Activated CD8-positive, alpha-beta memory T cell treated with anti-CD3 and anti-CD28 coated beads, Interleukin-2, amount 50 U/mL, for 24 hours (primary cell): Measurements from ENCODE around the gene CASP3.
"Not testable (repeated sequence)": the region's sequence is repeated elsewhere in the genome, so short reads cannot be mapped to it uniquely, and the experiment has no call there.

ENCODE experiments used
- DNase-seq: peaks from one replicate; pipeline ENCODE4 v3.0.0-alpha.2; 2020; ENCODE audit errors: extremely low read depth

Gene CASP3

DNA sequence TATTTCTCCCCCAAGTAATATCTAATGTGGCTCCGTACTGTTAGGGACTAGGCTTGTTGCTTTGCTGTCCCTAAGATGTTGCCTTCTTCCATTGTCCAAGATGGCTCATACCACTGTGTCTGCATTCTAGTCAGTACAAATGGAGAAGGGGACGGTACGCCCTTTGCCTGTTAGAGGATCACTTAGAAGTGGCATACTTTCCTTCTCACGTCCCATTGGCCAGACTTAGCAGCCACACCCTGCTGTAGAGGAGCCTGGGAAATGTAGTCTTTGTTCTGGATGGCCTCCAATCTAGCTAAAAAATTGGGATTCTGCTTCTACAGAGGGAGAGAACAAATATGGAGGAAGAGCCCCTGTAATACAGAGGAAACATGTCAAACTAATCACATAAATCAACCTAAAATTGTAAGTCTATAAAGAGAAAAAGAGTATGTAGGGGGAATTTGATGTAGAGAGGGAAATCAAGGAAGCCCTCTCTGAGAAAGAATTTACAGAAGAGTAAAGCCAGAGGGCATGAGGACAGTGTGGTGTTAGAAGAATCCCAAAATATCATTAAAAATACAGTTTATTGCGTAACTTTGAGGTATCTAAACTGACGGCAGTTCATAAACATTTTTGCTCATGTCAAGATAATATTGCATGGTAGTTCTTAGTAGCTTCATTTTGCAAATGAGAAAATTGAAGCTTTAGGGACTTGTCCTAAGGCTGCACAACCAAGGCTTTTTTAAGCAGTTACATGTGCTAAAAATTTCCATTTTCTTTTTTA lies 15.4 kb upstream of the CASP3 start:
- no peak for DNase-seq

DNA sequence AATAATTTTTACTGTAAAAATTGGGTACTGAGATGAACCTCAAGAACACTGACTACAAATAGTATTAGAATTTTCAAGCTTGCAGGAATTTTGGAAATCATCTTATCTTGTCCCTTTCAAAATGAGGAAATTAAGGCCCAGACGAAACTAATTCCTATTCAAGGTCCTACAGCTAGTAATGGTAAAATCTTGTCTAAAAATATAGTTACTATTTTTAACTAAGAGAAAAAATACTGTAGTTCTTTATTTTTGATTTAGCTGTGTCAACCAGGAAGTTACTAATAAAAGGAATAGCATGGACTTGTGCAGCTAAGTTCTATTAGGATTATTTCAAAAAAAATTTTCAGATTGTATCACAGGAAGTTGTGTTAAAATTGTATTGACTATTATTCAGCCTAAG lies 13.0 kb upstream of the CASP3 start:
- no peak for DNase-seq

DNA sequence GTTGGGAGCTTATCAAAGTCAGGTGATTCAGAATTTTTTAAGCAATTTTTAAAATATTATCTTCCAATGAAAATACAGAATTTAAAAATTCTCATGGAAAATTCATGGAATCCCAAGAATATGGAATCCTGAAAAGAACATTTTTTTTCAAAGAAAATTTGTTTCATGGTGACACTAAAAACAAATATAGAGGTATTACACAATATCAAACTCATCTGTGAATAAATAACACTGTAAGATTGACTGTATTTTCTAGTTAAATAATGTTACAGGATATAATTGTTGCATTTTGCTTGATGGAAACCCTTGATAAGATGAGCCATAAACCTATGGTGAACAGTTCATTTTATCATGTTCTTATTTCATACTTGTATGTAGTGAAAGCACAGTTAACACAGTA lies 11.7 kb upstream of the CASP3 start:
- no peak for DNase-seq

DNA sequence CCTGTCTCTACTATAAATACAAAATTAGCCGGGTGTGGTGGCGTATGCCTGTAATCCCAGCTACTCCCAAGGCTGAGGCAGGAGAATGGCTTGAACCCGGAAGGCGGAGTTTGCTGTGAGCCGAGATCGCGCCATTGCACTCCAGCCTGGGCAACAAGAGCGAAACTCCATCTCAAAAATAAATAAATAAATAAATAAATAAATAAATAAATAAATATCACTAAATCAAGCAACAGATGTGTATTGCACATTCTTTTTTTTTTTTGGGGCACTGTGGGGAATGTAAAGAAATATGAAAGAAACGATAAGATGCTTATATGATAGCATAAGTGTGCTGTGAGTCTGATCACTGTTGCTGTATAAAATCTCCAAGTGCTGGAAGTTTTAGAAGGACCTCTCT lies 8.6 kb upstream of the CASP3 start:
- DNase-seq, result not testable (repeated sequence)

DNA sequence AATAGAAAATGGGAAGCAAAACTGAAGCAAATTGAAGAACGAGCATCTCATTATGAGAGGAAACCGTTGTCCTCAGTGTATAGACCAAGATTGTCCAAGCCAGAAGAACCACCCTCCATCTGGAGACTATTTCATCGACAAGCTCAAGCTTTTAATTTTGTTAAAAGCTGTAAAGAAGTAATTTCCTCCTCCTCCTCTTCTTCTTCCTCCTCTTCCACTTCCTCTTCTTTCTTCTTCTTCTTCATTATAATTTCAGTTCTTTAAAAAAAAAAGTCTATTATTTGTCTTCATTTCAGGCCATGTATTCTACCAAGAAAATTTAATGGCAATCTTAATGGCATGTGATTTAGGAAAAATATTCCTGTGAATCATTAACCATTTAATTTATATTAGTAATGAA lies 7.9 kb upstream of the CASP3 start:
- no peak for DNase-seq

DNA sequence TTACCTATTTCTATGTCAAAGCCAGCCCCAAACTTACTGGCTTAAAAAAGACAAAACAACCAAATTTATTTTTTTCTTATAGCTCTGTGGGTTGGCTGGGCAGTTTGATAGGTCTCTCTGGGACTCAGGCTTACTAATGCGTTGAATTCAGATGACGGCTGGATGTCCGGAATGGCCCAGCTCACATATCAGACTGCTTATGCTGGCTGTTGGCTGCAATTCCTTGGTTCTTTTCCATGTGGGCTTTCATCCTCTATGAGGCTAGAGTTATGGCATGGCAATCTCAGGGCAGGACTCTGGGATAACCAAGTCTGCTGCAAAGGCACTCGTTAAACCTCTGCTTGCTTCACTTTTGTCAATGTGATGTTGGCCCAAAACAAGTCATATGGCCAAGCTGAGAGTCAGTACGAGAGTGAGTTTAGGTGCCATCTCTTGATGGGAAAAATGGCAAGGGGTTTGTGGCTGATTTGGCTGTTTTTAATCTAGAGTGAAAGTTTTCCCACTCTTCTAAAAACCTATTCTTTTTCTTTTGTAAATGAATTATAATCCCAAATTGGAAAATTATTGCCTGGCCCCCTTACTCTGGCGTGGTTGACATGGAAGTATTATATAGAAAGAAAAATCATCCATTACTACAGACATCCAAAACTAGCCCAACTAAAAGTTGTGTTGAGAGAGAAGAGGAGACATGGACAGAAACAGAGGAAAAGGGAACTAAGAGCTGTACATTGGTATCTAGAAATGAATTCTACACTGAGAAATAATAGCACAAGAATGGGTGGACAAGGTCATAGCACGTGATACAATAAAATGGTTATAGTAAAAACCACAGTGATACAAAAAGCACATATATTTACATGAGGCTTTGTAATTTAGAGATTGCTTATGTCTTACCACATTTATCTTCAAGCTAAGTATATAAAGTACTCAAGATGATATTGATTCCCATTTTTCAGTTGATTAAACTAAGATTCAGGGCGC lies 6.9 kb upstream of the CASP3 start:
- no peak for DNase-seq

DNA sequence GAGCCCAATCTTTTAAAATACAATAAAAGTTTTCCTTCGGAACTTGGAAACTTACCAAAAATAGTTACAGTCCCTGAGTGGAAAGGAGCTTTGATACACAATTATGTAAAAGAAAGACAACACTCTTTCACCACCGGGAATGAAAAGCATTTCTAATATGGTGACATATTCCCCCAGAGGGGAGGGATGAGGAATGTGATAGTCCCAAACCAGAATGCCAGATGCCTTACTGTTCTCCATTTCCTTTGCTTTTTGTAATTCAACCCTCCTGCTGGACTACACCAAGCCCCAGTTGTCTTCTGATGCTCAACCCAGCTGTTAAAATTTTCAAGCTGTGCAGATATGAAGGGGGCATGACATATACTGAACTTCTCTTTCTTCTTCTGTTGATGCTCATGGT lies 4.4 kb upstream of the CASP3 start:
- no peak for DNase-seq

DNA sequence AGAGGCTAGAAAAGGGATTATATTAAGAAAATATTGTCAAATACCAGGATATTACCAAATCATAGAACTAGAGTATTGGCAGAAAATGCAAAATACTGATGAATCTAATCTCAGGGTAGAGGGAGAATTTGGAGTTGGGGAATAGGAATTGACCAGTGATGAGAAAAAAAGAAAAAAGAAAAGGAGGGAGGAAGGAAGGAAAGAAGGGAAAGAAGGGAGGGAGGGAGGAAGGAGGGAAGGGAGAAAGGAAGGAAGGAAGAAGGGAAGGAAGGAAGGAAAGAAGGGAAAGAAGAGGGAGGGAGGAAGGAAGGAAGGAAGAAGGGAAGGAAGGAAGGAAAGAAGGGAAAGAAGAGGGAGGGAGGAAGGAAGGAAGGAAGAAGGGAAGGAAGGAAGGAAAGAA lies 3.4 kb upstream of the CASP3 start:
- not testable (repeated sequence) for DNase-seq

DNA sequence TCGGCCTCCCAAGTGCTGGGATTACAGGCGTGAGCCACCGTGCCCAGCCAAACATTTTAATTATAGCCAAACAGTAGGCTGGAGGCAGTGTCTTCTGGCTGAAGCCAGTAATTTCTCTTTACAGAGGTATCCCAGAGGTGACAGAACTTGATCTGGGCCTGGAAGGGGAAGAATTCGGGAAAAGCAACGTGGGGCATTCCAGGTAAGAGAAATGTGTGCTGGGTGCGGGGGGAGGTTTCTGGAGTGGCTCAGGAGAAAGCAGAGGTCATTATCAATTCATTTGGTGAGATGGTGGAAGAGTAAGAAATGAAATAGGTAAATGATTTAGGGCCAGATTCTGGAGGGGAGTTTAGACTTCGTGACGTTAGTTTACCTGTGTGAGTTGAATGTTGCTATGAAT lies 2.7 kb upstream of the CASP3 start:
- DNase-seq, result no peak

DNA sequence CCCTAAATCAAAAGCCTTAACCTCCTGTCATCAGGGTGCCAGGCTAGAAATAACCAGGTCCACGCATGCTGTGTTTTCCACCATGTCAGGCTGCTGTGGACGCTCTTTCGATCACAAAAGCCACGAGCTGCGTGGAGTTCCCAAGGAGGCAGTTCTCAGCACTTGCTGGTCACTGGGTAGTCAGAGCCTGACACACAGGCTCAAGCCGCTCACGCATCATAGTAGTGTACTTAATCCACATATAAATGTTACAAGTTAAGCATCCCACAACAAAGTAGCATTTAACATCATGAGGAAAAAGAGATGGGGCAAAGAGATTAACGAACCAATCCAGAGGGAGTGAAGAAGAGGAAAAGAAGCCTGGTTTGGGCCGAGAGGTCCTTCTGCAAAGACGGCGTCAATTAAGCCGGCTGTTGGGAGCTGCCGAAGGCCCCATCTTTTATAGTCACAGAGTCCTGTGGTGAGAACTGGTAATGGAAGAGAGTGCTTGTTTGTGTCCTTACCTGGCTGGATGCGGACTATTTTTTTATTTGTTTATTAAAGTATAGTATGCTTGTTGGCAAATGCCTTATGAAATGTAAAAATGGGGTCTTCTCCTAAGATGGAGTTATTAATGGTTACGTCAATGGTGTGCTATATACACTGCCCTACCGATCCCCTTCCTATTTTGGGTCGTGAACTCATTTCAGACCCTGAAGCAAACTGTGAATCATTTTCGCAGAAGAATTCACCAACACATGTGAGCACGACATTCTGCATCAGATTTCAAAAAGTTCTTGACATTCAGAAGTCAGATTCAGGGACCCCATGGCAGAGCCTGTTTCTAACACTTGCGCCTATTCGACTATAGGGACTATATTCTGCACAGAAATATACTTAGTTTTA lies 966 bp upstream of the CASP3 start:
- no peak for DNase-seq

DNA sequence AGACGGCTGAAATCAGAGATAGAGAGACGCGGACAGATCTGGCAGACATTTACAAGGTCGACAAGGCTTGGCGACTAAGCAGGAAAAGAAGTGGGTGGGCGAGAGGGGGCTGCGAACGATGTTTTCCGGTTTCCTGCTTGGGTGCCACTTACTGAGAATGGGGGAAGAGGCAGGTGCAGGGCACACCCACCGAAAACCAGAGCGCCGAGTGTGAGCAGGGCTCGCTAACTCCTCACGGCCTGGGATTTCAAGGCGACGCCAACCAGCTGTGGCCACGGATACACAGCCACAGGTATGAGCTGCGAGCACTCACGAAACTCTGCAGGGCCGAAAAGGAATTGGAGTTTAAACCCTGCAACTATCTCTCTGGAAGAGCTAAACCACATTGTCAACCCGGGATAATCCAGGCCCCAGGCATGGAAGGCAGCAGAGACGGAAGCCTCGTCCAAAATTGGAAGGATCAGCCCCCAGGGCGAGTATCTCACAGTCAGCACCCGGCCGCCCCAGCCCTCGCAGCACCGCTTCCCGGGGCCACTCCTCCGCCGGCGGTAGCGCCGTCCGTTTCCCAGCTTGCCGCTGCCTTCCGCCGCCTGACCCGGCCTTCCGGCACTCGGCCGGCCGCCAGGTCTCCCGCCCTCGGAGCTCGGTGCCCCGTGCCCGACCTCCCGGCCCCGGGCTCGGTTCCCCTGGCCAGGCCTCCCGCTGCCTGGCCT lies 778 bp downstream of the CASP3 start:
- DNase-seq, result no peak

DNA sequence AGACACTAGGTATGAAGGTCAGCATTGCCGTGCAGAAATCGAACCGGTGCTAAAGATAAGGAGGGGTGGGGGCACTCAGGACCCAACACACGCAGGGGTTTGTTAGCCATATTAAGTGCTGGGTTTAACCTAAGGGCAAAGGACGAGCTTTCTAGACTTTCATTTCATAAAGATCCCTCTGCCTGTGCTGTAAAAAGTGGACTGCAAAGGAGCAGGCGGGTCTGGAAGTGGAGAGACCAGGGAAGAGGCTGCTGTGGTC lies 1.3 kb downstream of the CASP3 start:
- no peak for DNase-seq

DNA sequence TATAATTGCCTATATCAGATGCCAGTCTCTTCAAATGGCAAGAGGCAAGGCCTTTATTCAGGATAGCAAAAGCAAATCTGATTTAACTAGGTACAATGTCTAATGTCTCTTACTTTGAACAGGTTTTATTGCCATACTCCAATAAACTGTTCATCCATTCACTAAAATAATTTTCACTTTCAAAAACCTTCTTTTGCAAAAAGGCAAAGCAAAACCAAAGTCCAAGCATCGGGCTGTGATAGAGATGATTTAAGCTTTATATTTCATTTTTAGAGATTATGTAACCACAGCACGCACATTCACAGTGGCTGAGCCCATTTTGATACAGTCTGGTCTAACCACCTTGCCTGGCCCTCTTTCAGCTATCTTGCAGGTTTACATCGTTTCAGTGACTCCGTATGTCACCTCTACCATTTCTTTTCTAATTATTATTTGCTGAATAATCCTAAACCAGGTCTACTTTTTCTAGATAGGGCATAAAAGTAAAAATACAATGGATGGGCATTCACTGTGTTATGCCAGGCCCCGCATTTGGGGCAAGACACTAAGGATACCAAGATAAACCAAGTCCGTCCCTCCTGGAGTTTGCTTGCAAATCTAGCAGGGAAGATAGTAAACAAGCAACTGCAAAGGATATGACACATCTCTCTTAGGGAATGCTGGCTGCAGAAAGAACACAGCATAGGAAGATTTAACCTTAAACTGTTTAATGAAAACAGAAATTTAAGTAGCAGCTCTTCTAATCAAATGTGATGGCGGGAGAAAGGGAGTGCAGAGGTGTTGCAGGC lies 1.8 kb downstream of the CASP3 start:
- no peak for DNase-seq

DNA sequence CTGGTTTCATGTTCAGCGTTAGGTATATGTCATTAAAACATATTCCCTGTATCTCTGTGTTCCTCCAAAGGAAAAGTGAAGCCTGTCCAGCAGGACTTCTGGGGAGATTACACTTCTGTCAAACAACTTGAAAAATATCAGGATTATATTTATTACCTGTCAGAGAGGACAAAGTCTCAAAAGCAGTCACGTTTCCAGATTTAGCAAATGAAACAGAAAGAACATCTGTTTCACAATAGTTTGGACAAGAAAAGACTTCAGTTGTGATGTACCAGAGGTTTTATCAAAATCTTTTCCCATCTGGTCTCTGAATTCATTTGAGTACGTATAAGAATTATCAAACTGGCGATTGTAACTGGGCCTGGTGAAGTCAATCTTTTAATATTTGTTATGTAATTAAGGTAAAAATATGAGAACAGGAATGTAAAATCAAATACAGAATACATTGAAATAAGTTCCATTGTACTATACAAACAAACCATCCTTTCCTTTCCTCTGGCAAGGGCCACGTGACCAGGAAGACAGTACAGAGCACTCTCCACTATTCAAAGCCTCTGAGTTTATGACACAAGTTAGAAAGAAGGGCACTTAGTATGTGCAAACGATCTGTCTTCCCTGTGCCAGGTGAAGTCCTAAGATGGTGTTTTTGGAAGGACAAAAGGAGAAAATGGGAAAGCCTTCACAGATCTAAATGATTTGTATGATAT lies 3.2 kb downstream of the CASP3 start:
- no peak for DNase-seq

DNA sequence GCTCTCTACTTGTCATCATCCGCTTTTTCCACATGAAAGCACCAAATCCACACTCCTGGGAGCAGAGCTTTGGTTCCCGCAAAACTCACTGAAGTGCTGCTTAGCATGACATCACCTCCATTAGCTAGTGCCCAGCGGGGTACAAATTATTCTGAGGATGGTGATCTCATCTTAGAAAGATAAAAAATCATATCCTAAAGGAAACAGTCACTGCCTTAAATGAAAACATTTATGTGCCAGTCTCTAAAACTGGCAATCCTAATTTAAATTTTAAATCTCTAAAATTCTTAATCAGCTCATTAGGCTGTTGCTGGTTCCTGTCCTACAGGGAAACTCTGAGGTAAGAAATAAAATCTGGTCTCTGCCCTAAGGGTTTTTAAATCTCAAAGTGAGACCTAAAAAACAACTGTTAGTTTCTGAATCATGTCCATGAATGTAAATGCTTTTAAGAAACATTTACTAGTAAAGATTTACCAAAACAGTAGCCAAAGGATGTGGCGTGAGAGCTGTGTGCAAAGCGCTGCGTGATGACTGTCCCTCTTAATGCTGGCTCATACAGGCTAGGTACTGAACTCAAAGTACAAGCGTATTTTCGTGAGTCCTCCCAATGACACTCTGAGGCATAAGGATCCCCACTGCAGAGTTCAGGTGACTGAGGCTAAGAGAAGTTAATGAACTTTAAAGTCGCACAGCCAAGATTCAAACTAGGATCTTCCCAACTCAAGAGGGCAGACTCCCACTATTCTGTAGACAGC lies 4.5 kb downstream of the CASP3 start:
- no peak for DNase-seq

DNA sequence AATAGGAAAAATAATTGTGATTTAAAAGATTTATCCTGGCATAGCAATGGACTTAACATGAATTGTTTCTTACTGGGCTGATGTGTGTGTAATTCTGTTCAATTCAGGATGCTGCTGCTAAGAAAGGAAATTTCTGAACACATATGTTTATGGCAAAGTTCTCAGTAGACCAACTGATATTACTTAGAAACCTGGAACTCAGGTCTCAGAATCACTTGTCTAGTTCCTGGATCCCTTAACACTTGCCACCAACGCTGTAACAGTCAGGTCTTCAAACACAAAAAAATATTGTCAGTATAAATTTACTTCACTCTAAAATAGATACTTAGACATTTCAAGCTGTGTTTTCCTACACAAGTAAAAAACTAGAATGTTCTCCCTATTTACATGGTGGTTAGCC lies 5.5 kb downstream of the CASP3 start:
- no peak for DNase-seq

DNA sequence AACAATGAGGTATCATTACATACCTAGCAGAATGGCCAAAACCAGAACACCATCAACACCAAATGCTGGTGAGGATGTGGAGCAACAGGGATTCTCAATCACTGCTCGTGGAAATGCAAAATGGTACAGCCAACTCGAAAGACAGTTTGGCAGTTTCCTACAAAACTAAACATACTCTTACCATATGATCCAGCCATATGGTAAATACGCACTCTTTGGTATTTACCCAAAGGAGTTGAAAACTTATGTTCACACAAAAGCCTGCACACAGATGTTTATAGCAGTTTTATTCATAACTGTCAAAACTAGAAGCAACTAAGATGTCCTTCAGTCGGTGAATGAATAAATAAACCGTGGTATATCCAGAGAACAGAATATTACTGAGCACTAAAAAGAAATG lies 7.8 kb downstream of the CASP3 start:
- DNase-seq, result no peak

DNA sequence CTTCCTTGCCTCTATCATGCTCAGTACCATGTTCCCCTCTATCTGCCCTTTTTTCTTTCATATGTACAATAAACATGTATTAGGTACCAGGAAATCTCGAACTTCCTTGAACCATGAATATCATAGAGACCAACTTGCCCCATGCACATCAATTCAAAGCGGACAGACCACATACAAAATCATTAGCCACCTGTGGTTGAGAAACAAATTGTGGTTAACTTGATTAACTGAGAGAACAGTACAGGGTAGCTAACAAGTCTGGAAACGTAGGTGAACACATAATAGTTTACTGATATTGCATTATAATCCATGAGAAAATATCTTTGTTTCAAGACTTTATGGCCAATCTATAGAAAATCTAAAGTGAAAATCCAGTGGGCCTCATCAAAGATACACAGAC lies 8.2 kb downstream of the CASP3 start:
- DNase-seq, result no peak

DNA sequence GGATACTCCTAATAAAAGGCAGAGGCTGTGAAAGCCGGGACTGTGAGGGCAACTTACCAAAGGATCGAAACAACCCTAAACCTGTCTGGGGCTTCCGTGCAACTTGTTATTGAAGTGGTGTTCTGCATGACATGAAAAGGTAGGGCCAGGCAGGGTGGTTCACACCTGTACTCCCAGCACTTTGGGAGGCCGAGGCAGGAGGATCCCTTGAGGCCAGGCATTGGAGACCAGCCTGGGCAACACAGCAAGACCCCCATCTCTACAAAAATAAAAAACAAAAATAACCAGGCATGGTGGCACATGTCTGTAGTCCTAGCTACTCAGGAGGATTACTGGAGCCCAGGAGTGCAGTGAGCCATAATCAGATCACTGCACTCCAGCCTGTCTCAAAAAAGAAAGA lies 12.3 kb downstream of the CASP3 start:
- no peak for DNase-seq

DNA sequence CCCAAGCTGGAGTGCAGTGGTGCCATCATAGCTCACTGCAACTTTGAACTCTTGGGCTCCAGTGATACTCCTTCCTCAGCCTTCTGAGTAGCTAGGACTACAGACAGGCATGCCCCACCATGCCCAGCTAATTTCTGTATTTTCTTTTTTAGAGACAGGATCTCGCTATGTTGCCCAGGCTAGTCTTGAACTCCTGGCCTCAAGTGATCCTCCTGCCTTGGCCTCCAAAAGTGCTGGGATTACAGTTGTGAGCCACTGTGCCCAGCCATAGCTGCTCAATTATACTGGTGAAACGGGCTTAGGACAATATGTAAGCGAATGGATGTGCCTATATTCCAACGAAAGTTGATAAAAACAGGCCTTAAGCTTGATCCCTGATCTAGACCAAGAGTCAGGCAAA lies 13.1 kb downstream of the CASP3 start:
- DNase-seq, result no peak
